ENCODE data around the gene THUMPD2. TPM values are rescaled to one million over a fixed set of nuclear protein-coding genes. Genes with fewer than 3 reads are reported as not detected.

THUMPD2 gene
- total RNA-seq, 1 donor from 2014 or later = 5.0 TPM

- TF ChIP-seq CTCF (IDR thresholded peaks at IDR 0.05; ENCODE audit: unreplicated experiment) = no peak
- no peaks in the 10 kb centered on the region for H3K27me3 Mint-ChIP-seq (ENCODE audit: unreplicated experiment)
- H3K4me1 Mint-ChIP-seq (ENCODE audit: unreplicated experiment) = peaks cover 27% of the 10 kb centered on the region
- no peak overlapping the region for H3K27ac Mint-ChIP-seq (ENCODE audit: unreplicated experiment)
- DNase-seq (ENCODE audit: low spot score) = no peak
- peaks cover 13% of the 10 kb centered on the region for H3K9me3 Mint-ChIP-seq (ENCODE audit: unreplicated experiment)
- no peak overlapping the region for H3K4me3 Mint-ChIP-seq (ENCODE audit: unreplicated experiment)
- peaks cover 8% of the 10 kb centered on the region for H3K36me3 Mint-ChIP-seq (ENCODE audit: low read depth, unreplicated experiment)
These were observed 85.8 kb downstream of the THUMPD2 start for GRCh38 chr2:39693245-39693644.

- Mint-ChIP-seq H3K36me3 (ENCODE audit: low read depth, unreplicated experiment) (peaks cover 8% of the 10 kb centered on the region), H3K9me3 (ENCODE audit: unreplicated experiment) (peaks cover 13% of the 10 kb centered on the region), H3K27me3 (ENCODE audit: unreplicated experiment) (peaks cover 4% of the 10 kb centered on the region), H3K4me1 (ENCODE audit: unreplicated experiment) (peaks cover 29% of the 10 kb centered on the region), H3K4me3 (ENCODE audit: unreplicated experiment) (no peak overlapping the region), H3K27ac (ENCODE audit: unreplicated experiment) (no peak overlapping the region)
- TF ChIP-seq CTCF (IDR thresholded peaks at IDR 0.05; ENCODE audit: unreplicated experiment) = no peak
- DNase-seq (ENCODE audit: low spot score) = no peak
These were observed 89.2 kb downstream of the THUMPD2 start for GRCh38 chr2:39689876-39690275.

GRCh38 chr2:39689272-39689841 is 89.7 kb downstream of the THUMPD2 start:
- TF ChIP-seq CTCF (IDR thresholded peaks at IDR 0.05; ENCODE audit: unreplicated experiment) = no peak
- peaks cover 13% of the 10 kb centered on the region for H3K9me3 Mint-ChIP-seq (ENCODE audit: unreplicated experiment)
- DNase-seq (ENCODE audit: low spot score) = no peak
- peaks cover 33% of the 10 kb centered on the region for H3K4me1 Mint-ChIP-seq (ENCODE audit: unreplicated experiment)
- H3K36me3 Mint-ChIP-seq (ENCODE audit: low read depth, unreplicated experiment) = peaks cover 8% of the 10 kb centered on the region
- peaks cover 5% of the 10 kb centered on the region for H3K27me3 Mint-ChIP-seq (ENCODE audit: unreplicated experiment)
- no peak overlapping the region for H3K27ac Mint-ChIP-seq (ENCODE audit: unreplicated experiment)
- H3K4me3 Mint-ChIP-seq (ENCODE audit: unreplicated experiment) = no peak overlapping the region

- Mint-ChIP-seq H3K36me3 (ENCODE audit: low read depth, unreplicated experiment) (peaks cover 8% of the 10 kb centered on the region), H3K4me3 (ENCODE audit: unreplicated experiment) (no peak overlapping the region), H3K27me3 (ENCODE audit: unreplicated experiment) (peaks cover 7% of the 10 kb centered on the region), H3K27ac (ENCODE audit: unreplicated experiment) (no peak overlapping the region), H3K4me1 (ENCODE audit: unreplicated experiment) (peaks cover 36% of the 10 kb centered on the region), H3K9me3 (ENCODE audit: unreplicated experiment) (peaks cover 13% of the 10 kb centered on the region)
- no peak for TF ChIP-seq CTCF (IDR thresholded peaks at IDR 0.05; ENCODE audit: unreplicated experiment)
- no peak for DNase-seq (ENCODE audit: low spot score)
These were observed 90.9 kb downstream of the THUMPD2 start for GRCh38 chr2:39688181-39688580.

- DNase-seq (ENCODE audit: low spot score) = no peak
- H3K27ac Mint-ChIP-seq (ENCODE audit: unreplicated experiment) = no peak overlapping the region
- no peak overlapping the region for H3K4me3 Mint-ChIP-seq (ENCODE audit: unreplicated experiment)
- peaks cover 8% of the 10 kb centered on the region for H3K36me3 Mint-ChIP-seq (ENCODE audit: low read depth, unreplicated experiment)
- TF ChIP-seq CTCF (IDR thresholded peaks at IDR 0.05; ENCODE audit: unreplicated experiment) = no peak
- peaks cover 36% of the 10 kb centered on the region for H3K4me1 Mint-ChIP-seq (ENCODE audit: unreplicated experiment)
- H3K27me3 Mint-ChIP-seq (ENCODE audit: unreplicated experiment) = peaks cover 7% of the 10 kb centered on the region
- peaks cover 13% of the 10 kb centered on the region for H3K9me3 Mint-ChIP-seq (ENCODE audit: unreplicated experiment)
These were observed 92.6 kb downstream of the THUMPD2 start for GRCh38 chr2:39686456-39686855.

Other genes with a start within 250 kb of the THUMPD2 start
- 4.8 TPM for gene TMEM178A, start 113.3 kb downstream of the THUMPD2 start, total RNA-seq (ENCODE audit: unreplicated experiment)